ENCODE measurements around the gene ATP5ME.

DNA sequence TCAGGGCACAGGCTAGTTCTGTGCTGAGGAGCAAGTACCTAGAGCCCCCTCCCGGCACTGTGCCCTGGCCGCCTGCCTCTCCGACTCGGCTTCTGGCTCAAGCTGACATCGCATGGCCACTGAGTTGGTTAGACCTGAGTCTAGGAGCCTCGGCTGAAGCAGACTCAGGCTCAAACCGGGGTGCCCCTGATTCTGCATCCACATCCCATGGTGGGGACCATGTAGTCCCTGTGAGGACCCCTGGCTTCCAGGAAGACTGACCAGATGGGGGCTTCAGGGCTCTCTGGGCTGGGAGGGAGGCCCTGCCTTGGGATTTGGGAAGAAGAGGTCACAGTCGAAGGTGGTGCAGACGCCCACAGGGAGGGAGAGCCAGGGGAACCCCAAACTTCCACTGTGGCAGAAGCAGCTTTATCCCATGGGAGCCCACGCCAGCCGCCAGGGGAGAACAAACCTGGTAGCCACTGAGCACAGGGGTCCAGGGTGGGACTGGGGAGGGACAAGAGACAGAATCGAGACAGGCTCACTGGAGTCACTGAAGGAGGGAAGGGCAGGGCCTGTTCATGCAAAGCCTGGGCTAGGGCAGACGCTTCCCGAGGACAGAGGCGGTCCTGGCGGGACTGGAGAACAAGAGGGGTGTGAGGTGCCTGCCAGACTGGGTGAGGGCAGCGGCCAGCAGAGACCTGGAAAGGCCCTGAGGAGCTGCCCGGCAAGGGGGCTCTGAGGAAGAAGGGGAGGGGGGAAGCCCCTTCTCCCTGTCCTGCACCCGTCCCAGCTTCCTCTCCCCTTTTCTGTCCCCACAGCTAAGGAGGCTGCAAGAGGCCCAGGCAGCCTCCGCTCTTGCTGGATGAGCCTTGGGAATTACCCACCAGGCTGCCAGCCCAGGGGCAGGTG is 47.6 kb downstream of the ATP5ME start:
- TF ChIP-seq, protein P1, sequence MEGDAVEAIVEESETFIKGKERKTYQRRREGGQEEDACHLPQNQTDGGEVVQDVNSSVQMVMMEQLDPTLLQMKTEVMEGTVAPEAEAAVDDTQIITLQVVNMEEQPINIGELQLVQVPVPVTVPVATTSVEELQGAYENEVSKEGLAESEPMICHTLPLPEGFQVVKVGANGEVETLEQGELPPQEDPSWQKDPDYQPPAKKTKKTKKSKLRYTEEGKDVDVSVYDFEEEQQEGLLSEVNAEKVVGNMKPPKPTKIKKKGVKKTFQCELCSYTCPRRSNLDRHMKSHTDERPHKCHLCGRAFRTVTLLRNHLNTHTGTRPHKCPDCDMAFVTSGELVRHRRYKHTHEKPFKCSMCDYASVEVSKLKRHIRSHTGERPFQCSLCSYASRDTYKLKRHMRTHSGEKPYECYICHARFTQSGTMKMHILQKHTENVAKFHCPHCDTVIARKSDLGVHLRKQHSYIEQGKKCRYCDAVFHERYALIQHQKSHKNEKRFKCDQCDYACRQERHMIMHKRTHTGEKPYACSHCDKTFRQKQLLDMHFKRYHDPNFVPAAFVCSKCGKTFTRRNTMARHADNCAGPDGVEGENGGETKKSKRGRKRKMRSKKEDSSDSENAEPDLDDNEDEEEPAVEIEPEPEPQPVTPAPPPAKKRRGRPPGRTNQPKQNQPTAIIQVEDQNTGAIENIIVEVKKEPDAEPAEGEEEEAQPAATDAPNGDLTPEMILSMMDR (IDR thresholded peaks at IDR 0.05; ENCODE audit: borderline replicate concordance, extremely low read depth, low read length, poor library complexity, severe bottlenecking), result no peak
- TF ChIP-seq EZH2 (IDR thresholded peaks at IDR 0.05; ENCODE audit: borderline replicate concordance, low read depth, low read length, severe bottlenecking), result no peak

All from DND-41 (cell line).